WTC11 (cell line): Measurements from ENCODE around the gene CABCOCO1. TPM values are rescaled to one million over a fixed set of nuclear protein-coding genes. Genes with fewer than 3 reads are reported as not detected.

ENCODE experiments used
- ATAC-seq: fragments of 200-7000 bp; cut with Tn5 transposase; 2 replicates; pipeline ENCODE4 v1.10.0; 2021; ENCODE audit warnings: mild to moderate bottlenecking, moderate library complexity
- CTCF ChIA-PET: fragments of 300-600 bp; sonication (Branson Sonifier 250); formaldehyde crosslinking; loops from one replicate; lab custom pipeline; 2021; ENCODE audit warnings: antibody characterized with exemption; lab: Charles Lee
- POLR2A ChIA-PET: fragments of 350-600 bp; sonication (Branson Sonifier 250); formaldehyde crosslinking; loops from one replicate; lab custom pipeline; 2021; ENCODE audit warnings: antibody characterized with exemption; lab: Charles Lee
- DNase-seq: peaks from one replicate; pipeline ENCODE4 v3.0.0; 2021; ENCODE audit warnings: low spot score
- H3K27ac Mint-ChIP-seq: 2 replicates; pipeline ENCODE4 v1.8.0; 2021; ENCODE audit warnings: mixed read lengths
- H3K27me3 Mint-ChIP-seq: 2 replicates; pipeline ENCODE4 v1.8.0; 2021; ENCODE audit warnings: low read depth, mild to moderate bottlenecking, moderate library complexity, mixed read lengths
- H3K36me3 Mint-ChIP-seq: 2 replicates; pipeline ENCODE4 v1.8.0; 2021; ENCODE audit warnings: mixed read lengths
- H3K4me1 Mint-ChIP-seq: 2 replicates; pipeline ENCODE4 v1.8.0; 2022; ENCODE audit warnings: mixed read lengths
- H3K4me3 Mint-ChIP-seq: 2 replicates; pipeline ENCODE4 v1.8.0; 2021; ENCODE audit warnings: mild to moderate bottlenecking, moderate library complexity, mixed read lengths
- H3K9me3 Mint-ChIP-seq: 2 replicates; pipeline ENCODE4 v1.8.0; 2021; ENCODE audit warnings: mixed read lengths
- ERG ChIP-seq: fragments of 250-450 bp; sonication (Bioruptor Pico); IDR thresholded peaks from 2 replicates; pipeline ENCODE4 v1.8.0; 2021; ENCODE audit warnings: mild to moderate bottlenecking
- FOXJ3 ChIP-seq: sonication (generic); formaldehyde crosslinking; IDR thresholded peaks from 2 replicates; pipeline ENCODE4 v1.9.0; 2021; ENCODE audit warnings: missing genetic modification reagents, mild to moderate bottlenecking, borderline replicate concordance
- JAZF1 ChIP-seq: fragments of 250-450 bp; sonication (Bioruptor Pico); IDR thresholded peaks from 2 replicates; pipeline ENCODE4 v1.9.0; 2021; ENCODE audit warnings: moderate library complexity, mild to moderate bottlenecking, inconsistent platforms
- KAT7 ChIP-seq: sonication (generic); formaldehyde crosslinking; IDR thresholded peaks from 2 replicates; pipeline ENCODE4 v1.8.1; 2023; ENCODE audit warnings: missing genetic modification reagents, mild to moderate bottlenecking, borderline replicate concordance
- MAX ChIP-seq: sonication (generic); formaldehyde crosslinking; IDR thresholded peaks from 2 replicates; pipeline ENCODE4 v1.8.0; 2022; ENCODE audit warnings: mild to moderate bottlenecking, missing genetic modification reagents
- PRDM15 ChIP-seq: sonication (generic); formaldehyde crosslinking; IDR thresholded peaks from 2 replicates; pipeline ENCODE4 v1.8.0; 2022; ENCODE audit warnings: missing genetic modification reagents
- SMAD3 ChIP-seq: sonication (generic); formaldehyde crosslinking; IDR thresholded peaks from 2 replicates; pipeline ENCODE4 v1.8.0; 2022; ENCODE audit warnings: missing genetic modification reagents, mild to moderate bottlenecking, borderline replicate concordance
- SMAD4 ChIP-seq: sonication (generic); formaldehyde crosslinking; IDR thresholded peaks from 2 replicates; pipeline ENCODE4 v1.8.0; 2022; ENCODE audit warnings: mild to moderate bottlenecking, missing genetic modification reagents
- STAT6 ChIP-seq: sonication (generic); formaldehyde crosslinking; conservative IDR thresholded peaks from 2 replicates; pipeline ENCODE4 v1.8.1; 2023; ENCODE audit warnings: mild to moderate bottlenecking, low read depth, missing genetic modification reagents, moderate library complexity
- TEAD1 ChIP-seq: sonication (generic); formaldehyde crosslinking; IDR thresholded peaks from 2 replicates; pipeline ENCODE4 v1.8.0; 2022; ENCODE audit warnings: mild to moderate bottlenecking, missing genetic modification reagents
- ZBTB21 ChIP-seq: sonication (generic); formaldehyde crosslinking; IDR thresholded peaks from 2 replicates; pipeline ENCODE4 v1.8.1; 2023; ENCODE audit warnings: mild to moderate bottlenecking, missing genetic modification reagents, borderline replicate concordance
- ZNF121 ChIP-seq: sonication (generic); formaldehyde crosslinking; IDR thresholded peaks from 2 replicates; pipeline ENCODE4 v1.8.0; 2023; ENCODE audit warnings: missing genetic modification reagents
- ZNF138 ChIP-seq: sonication (generic); formaldehyde crosslinking; conservative IDR thresholded peaks from 2 replicates; pipeline ENCODE4 v1.8.1; 2022; ENCODE audit warnings: mild to moderate bottlenecking, moderate library complexity, missing genetic modification reagents
- ZNF263 ChIP-seq: sonication (generic); formaldehyde crosslinking; IDR thresholded peaks from 2 replicates; pipeline ENCODE4 v1.8.1; 2022; ENCODE audit warnings: low read depth, mild to moderate bottlenecking, moderate library complexity, missing genetic modification reagents
- ZNF317 ChIP-seq: sonication (generic); formaldehyde crosslinking; IDR thresholded peaks from 2 replicates; pipeline ENCODE4 v1.8.1; 2023; ENCODE audit warnings: low read depth, mild to moderate bottlenecking, moderate library complexity, missing genetic modification reagents, borderline replicate concordance
- ZNF671 ChIP-seq: fragments of 250-450 bp; sonication (Bioruptor Pico); IDR thresholded peaks from 2 replicates; pipeline ENCODE4 v1.8.0; 2021; ENCODE audit warnings: mild to moderate bottlenecking
- total RNA-seq: library from RNA; stranded (reverse); gene quantifications from 3 replicates; pipeline ENCODE4 v1.2.3, GENCODE V29; 2021
- TF ChIP-seq, protein P1 (sequence below): sonication (generic); formaldehyde crosslinking; IDR thresholded peaks from 2 replicates; pipeline ENCODE4 v1.8.0; 2023; ENCODE audit warnings: missing genetic modification reagents
- TF ChIP-seq, protein P2 (sequence below): fragments of 250-450 bp; sonication (Bioruptor Pico); IDR thresholded peaks from 2 replicates; pipeline ENCODE4 v1.9.0; 2021; ENCODE audit warnings: mild to moderate bottlenecking
- TF ChIP-seq, protein P3 (sequence below): sonication (generic); formaldehyde crosslinking; IDR thresholded peaks from 2 replicates; pipeline ENCODE4 v1.8.1; 2022; ENCODE audit warnings: mild to moderate bottlenecking, moderate library complexity, missing genetic modification reagents

The CABCOCO1 gene
- total RNA-seq, 1 experiment from 2014 or later = not detected

GRCh38 chr10:61620506-61620905, 42.2 kb upstream of the CABCOCO1 start:
- Mint-ChIP-seq H3K36me3 (no peaks in the 10 kb centered on the region), H3K27ac (no peak overlapping the region), H3K4me1 (peaks cover 7% of the 10 kb centered on the region), H3K9me3 (no peaks in the 10 kb centered on the region), H3K4me3 (no peak overlapping the region), H3K27me3 (no peaks in the 10 kb centered on the region)
- ChIA-PET CTCF (no interaction called here), POLR2A (no interaction called here)
- ATAC-seq (no peak), DNase-seq (no peak)
- TF ChIP-seq STAT6 (CRISPR knock-in tag) (no peak), ERG (CRISPR knock-in tag) (no peak), SMAD4 (CRISPR knock-in tag) (no peak), ZBTB21 (CRISPR knock-in tag) (no peak), ZNF263 (CRISPR knock-in tag) (no peak), ZNF138 (CRISPR knock-in tag) (no peak), ZNF121 (CRISPR knock-in tag) (no peak), JAZF1 (CRISPR knock-in tag) (no peak), FOXJ3 (CRISPR knock-in tag) (no peak), MAX (no peak)
- TF ChIP-seq, protein P1, sequence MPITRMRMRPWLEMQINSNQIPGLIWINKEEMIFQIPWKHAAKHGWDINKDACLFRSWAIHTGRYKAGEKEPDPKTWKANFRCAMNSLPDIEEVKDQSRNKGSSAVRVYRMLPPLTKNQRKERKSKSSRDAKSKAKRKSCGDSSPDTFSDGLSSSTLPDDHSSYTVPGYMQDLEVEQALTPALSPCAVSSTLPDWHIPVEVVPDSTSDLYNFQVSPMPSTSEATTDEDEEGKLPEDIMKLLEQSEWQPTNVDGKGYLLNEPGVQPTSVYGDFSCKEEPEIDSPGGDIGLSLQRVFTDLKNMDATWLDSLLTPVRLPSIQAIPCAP (CRISPR knock-in tag) = no peak

DNA sequence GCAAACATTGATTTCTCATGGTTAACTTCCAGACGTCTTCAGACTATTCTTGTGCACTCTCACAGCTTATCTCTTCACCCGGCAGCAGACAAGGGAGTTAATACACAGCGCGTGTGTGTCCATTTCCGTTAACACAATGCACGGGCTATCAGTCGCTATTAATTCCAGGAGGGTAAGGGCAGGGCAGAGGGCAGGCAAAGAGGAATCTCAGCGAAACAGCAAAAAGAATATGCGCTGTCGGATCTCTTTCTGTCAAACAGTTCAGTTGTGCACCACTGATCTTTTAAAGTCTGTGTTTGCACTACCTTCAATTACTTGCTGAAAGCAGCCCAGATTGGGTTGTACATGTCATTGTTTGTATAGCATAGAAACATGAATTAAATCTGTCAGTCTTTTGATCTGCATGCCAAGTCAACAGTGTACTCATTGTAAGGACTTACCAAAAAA, 41.1 kb upstream of the CABCOCO1 start:
- ChIA-PET POLR2A (no interaction called here), CTCF (no interaction called here)
- Mint-ChIP-seq H3K36me3 (no peaks in the 10 kb centered on the region), H3K9me3 (no peaks in the 10 kb centered on the region), H3K27me3 (no peaks in the 10 kb centered on the region), H3K4me1 (peaks cover 7% of the 10 kb centered on the region), H3K4me3 (no peak overlapping the region), H3K27ac (no peak overlapping the region)
- DNase-seq (no peak), ATAC-seq (no peak)
- TF ChIP-seq ZNF671 (CRISPR knock-in tag) (no peak), ZNF317 (CRISPR knock-in tag) (no peak)
- TF ChIP-seq, protein P2, sequence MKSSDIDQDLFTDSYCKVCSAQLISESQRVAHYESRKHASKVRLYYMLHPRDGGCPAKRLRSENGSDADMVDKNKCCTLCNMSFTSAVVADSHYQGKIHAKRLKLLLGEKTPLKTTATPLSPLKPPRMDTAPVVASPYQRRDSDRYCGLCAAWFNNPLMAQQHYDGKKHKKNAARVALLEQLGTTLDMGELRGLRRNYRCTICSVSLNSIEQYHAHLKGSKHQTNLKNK (CRISPR knock-in tag) = no peak

GRCh38 chr10:61623161-61623560, 39.6 kb upstream of the CABCOCO1 start:
- Mint-ChIP-seq H3K4me1 (peaks cover 7% of the 10 kb centered on the region), H3K27ac (no peak overlapping the region), H3K36me3 (no peaks in the 10 kb centered on the region), H3K27me3 (no peaks in the 10 kb centered on the region), H3K9me3 (no peaks in the 10 kb centered on the region), H3K4me3 (no peak overlapping the region)
- DNase-seq (no peak), ATAC-seq (no peak)
- ChIA-PET POLR2A (no interaction called here), CTCF (no interaction called here)
- TF ChIP-seq ZNF263 (CRISPR knock-in tag) (no peak), STAT6 (CRISPR knock-in tag) (no peak), TEAD1 (no peak), ZNF121 (CRISPR knock-in tag) (no peak), SMAD3 (CRISPR knock-in tag) (no peak), PRDM15 (CRISPR knock-in tag) (no peak), KAT7 (CRISPR knock-in tag) (no peak)
- TF ChIP-seq, protein P3, sequence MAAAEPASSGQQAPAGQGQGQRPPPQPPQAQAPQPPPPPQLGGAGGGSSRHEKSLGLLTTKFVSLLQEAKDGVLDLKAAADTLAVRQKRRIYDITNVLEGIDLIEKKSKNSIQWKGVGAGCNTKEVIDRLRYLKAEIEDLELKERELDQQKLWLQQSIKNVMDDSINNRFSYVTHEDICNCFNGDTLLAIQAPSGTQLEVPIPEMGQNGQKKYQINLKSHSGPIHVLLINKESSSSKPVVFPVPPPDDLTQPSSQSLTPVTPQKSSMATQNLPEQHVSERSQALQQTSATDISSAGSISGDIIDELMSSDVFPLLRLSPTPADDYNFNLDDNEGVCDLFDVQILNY = no peak
